NCI-H524 (cell line): ENCODE measurements around the gene GIMAP8.
A peak's percentile ranks its signal among the peaks of the same experiment; 100 is the strongest.
"Not testable (repeated sequence)": the region's sequence is repeated elsewhere in the genome, so short reads cannot be mapped to it uniquely, and the experiment has no call there.

ENCODE experiments used
- DNase-seq, 2 experiments: peaks; one replicate each; lab custom pipeline; 2025; lab: John Stamatoyannopoulos, UW

Gene GIMAP8

GRCh38 chr7:150435390-150436073 is 14.9 kb upstream of the GIMAP8 start:
- DNase-seq, result no peak

- DNase-seq, result no peak
Observed at GRCh38 chr7:150439967-150440366, 10.5 kb upstream of the GIMAP8 start.

DNA sequence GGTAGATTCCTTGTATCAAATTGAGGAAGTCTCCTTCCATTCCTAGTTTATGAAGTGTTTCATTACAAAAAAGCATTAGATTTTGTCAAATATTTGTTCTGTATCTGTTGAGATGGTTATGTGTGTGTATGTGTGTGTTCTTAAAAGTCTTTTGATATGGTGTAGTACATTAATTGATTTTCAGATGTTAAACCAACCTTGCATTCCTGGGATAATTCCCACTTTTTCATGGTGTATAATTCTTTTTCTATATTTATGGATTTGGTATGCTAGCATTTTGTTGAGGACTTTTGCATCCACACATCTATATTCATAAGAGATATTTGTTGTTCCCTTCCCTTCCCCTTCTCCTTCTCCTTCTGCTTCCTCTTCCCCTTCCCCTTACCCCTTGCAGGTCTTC is 8.9 kb upstream of the GIMAP8 start:
- no peak for DNase-seq

- DNase-seq, result no peak
Observed at GRCh38 chr7:150442811-150443210, 7.6 kb upstream of the GIMAP8 start.

DNA sequence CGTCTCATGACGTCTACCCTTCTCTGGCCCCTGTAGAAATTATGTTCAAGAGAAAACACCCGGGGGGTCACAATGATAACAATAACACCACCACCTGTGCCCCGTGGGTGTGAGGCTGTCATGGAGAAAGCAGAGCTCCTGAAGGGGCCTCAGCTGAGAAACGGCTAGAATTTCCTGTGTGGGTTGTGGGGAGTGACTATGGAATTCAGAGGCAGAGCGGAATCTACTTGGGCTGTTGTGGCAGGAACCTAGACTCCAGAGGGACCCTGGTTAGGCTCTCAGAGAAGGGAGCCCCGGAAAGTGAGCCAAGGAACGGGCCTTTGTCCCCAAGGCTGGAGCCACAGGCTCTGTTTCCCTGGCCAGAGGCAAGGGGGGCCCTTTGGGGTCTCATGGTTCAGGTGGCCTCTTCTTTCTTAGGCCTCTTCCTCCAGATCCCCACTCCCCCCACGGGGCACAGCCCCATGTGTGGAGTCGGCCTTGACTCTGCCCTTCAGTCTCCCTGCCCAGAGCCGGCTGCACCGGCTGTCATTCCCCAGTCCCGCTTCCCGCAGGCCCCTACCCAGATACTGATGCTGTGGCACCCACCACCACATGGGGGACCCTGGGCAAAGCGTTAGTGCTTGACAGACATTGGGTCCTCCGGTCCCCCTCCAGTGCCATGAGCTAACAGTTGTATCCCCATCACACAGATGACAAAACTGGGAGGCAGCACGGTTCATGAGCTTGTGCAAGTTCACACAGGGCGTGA is 6.5 kb upstream of the GIMAP8 start:
- DNase-seq, result no peak

- DNase-seq, result no peak
Observed at GRCh38 chr7:150444674-150445365, 5.6 kb upstream of the GIMAP8 start.

DNA sequence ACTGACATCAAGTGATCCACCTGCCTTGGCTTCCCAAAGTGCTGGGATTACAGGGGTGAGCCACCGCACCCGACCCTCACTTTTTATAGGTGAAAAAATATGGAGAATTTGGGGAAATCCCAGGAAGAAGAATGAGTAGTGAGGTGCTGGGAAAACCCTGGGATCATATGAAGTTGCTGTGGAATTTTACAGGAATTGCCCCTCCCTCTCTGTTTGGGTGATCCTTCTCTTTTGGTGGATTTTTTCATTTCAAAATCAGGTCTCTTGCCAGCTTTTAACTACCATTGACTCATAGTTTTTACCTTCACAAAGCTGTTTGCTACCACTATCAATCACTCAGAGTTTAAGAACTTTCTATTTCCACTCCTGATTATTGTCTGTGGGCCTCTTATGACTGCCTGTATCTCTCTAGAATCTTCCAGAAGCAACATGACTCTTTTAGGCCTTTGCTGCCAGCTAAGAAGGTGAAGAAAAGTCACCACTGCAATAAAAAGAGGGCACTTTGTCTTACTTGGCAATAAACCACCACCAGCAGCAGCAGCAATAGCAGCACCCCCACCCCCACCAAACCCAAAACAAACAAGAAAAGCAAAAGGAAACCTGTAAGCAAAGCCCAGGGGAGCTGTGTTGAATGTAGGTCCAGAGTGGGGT is 4.0 kb upstream of the GIMAP8 start:
- no peak for DNase-seq

DNA sequence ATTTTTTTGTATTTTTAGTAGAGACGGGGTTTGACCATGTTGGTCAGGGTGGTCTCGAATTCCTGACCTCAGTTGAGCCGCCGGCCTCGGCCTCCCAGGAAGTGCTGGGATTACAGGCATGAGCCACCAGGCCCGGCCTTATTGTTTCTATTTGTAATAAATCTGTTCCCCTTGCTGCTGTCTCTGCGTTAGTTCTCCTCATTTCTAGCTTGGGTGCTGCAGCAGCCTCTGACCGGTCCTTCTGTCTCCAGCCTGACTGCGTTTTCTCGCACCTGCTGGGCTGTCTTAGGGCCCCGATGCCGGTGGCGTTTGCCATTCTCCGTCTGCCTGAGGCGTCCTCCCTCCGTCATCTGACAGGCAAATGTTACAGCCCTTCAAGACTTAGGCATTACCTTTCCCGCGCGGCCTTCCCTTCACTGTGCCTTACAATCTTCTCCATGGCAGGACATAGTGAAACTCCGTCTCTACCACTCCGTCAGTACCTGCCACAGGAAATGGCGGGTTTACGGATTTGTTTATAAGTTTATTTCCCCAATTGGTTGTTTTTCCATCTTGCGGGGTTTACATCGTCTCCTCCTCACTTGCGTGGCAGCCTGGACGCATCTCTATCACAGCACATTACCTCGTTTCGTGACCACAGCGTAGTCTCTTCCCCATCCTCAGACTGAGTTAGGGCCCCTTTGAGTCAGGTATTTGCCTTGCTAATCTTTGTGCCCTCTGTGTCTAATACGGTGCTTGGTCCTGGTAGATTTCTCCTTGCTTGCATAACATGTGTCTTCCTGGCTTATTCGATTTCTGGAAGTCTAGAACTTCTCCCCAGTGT is 2.3 kb upstream of the GIMAP8 start:
- DNase-seq, result no peak

DNA sequence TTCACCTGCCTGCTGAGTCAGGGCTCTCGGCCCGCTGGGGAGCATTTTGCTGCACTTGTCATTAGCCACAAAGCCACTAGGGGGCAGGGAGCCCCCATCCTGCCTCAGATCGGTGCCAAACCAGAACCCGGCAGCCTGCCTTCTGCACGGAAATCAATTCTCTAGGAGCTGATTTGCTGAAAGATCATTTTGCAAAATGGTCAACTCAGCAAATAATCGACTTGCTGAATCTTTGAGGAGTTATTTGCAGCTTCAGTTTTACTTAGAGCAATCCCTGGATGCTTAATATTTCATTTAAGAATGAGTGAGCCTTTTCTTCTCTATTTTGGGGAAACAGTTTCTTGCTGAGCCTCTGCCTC is 1.7 kb upstream of the GIMAP8 start:
- peak in 1 of 2 experiments; percentile 60 for DNase-seq

- DNase-seq, result no peak
Observed at GRCh38 chr7:150449206-150449952, 1.1 kb upstream of the GIMAP8 start.

DNA sequence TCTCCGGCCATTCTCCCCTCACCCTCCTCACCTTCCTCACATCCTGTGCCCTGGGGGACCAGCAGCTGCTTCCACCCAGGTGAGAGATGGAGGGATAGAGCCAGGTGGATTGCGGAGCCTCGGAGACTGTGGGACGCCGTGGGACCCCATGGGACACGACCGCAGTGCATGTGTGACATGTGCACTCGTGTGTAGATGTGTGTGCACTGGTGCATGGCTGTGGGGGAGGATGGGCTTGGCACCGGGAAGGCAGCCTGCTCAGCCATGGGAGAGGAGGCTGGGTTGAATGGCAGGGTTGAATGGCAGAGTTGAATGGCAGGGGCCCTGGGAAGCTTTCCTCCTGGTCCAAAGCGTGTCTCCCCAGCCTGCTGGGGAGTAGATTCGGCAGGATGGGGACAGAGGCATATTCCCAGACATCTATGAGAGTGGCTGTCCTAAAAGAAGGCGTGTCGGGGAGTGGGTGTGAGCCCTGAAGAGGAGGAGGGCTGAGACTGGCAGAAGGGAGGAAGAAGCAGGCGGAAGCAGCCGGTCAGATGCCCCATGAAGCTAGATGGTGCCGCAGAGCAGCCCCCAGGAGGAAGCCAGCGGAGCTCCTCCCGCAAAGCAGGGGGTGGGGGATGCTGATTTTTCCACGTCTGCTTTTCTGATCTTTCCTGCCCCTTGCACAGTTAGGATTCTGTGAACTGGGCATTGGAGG is 815 bp downstream of the GIMAP8 start:
- no peak for DNase-seq

DNA sequence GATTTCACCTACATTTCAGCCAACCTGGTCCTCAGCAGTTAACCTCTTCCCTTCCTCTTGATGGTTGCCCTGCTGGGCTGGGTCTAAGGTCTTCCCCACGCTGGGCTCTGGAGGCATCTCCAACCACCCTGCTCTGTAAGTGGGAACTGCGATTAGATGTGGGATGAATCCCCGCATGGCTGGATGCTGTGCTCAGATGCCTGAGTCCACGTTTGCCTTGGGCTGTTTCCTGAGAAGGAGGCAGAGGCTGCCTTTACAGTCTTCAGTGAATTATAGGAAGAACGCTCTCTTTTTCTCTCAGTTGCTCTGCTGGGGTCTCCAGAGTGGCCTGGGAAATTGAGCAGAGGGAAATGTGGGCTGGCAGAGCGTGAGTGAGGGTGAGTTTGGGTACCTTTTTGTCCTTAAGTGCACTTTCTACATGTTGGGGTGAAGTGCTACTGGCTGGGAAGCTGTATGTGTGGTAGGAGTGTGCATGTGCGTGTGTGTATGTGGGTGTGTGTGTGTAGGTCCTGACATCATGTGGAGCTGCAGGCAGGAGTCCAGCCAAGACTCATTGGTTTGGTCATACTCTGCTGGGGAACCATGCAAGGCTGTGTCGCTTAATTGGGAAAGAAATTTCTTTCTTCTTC is 1.5 kb downstream of the GIMAP8 start:
- no peak for DNase-seq

GRCh38 chr7:150453181-150453580 is 2.8 kb downstream of the GIMAP8 start:
- DNase-seq, result no peak

- no peak for DNase-seq
Observed at GRCh38 chr7:150453892-150454291, 3.5 kb downstream of the GIMAP8 start.

DNA sequence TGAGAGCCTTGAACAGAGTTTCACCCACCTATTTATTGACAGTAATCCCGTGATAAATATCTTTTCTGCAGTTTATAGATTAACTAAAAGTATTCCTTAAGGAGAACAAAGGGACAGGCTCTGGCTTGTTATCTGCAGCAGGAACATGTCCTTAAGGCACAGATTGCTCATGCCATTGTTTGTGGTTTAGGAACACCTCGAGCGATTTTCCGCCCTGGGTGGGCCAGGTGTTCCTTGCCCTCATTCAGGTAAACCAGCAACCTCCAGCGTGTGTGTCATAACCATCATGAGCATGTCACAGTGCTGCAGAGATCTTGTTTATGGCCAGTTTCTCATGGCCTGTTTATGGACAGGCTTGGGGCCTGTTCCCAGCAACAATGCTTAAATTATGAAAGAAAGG is 6.6 kb downstream of the GIMAP8 start:
- DNase-seq, result not testable (repeated sequence)

DNA sequence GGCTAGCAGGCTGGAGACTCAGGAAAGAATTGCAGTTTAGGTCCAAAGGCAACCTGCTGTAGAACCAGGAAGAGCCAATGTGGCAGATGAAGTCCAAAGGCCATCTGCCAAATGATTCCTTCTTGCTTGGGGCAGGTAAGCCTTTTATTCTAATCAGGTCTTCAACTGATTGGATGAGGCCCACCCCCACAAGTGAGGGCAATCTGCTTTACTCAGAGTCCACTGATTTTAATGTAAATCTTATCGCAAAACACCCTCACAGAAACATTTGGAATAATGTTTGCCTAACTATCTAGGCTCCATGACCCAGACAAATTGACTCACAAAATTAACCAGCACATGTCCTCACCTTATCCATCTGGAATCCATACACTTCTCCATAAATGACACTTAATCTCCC is 7.8 kb downstream of the GIMAP8 start:
- peak in 1 of 2 experiments; percentile 39 for DNase-seq

DNA sequence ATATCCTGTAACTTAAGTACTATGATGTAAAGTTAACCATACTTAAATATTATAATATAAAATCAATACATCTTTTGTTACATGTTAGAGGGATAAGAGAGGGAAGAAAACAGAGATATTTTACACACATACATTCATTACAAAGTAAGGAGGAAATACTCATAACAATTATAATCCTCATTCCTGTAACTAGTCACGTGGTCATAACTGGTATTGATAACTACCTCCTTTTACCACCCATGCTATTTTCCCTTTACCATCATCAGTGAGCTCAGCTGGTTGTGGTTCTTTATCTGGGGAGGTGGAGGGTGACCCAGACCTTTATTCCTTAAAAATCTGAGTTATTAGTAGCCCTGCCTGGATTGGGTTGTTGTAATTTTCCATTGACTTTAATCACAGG is 8.3 kb downstream of the GIMAP8 start:
- no peak for DNase-seq

DNA sequence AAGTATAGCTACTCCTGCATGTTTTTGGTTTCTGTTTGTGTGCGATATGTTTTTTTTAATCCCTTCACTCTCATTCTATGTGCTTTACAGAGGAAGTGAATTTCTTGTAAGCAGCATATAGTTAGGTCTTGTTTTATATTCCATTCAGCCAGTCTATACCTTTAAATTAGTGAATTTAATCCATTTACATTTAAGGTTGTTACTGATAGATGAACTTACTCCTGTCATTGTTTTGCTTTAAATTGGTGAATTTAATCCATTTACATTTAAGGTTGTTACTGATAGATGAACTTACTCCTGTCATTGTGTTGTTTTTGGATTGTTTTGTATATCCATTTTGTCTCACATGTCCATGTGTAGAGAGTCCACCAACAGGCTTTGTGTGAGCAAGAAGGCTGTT is 11.1 kb downstream of the GIMAP8 start:
- DNase-seq, result no peak

- DNase-seq, result no peak
Observed at GRCh38 chr7:150462413-150462812, 12.0 kb downstream of the GIMAP8 start.

- DNase-seq, result no peak
Observed at GRCh38 chr7:150463461-150463860, 13.0 kb downstream of the GIMAP8 start.
